ENCODE data around the gene EIF5.

The EIF5 gene

DNA sequence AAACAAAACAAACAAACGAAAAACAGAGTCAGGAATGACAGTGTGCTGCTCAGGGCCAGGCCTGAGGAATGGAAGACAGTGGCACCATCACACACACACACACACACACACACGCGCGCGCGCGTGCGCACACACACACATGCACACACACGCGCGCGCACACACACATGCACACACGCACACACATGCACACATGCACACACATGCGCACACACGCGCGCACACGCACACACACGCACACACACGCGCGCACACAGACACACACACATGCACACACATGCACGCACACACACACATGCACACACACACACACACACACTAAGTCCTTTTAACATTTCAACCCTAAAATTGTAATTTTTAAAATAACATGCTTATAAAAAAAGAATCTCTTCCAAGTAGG, 38.0 kb downstream of the EIF5 start:
- DNase-seq (ENCODE audit: low spot score), result no peak

DNA sequence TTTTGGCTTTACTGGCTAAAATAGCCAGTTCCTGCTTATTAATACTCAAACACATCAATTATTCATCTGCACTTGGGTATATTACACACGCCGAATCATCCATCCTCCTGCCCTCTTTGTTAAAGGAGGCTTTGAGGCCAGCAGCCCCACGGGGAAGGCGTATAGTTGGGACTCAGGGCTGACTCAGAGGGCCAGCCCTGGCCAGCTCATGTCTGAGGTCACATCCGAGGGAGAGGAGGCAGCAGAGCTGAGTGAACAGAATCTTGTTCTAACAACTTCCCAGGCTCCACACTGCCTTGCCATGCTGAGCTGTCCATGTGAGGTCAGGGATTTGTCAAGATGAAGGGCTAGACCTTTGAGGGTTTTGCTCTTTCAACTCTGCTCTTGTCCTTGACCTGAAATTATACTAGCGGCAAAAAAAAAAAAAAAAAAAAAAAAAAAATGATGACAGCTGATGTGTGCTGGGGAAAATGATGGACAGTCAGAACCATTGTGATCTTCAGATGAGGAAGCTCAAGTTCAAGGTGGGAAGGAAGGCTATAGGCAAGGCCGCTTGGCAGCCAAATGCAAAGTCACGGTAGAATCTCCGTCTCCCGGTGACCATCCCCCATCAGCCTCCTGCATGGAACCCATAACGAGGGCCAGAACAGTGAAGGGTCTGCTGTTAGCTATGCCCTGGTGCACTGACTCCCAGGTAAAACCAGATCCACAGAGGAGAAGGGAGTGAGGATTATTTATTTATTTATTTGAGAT, 38.7 kb downstream of the EIF5 start:
- DNase-seq (ENCODE audit: low spot score), result peak; percentile 79

- no peak for DNase-seq (ENCODE audit: low spot score)
Observed at GRCh38 chr14:103374121-103374520, 40.1 kb downstream of the EIF5 start.

GRCh38 chr14:103377522-103378037, 43.5 kb downstream of the EIF5 start:
- DNase-seq (ENCODE audit: low spot score), result no peak

GRCh38 chr14:103378038-103378854, 44.2 kb downstream of the EIF5 start:
- no peak for DNase-seq (ENCODE audit: low spot score)

DNA sequence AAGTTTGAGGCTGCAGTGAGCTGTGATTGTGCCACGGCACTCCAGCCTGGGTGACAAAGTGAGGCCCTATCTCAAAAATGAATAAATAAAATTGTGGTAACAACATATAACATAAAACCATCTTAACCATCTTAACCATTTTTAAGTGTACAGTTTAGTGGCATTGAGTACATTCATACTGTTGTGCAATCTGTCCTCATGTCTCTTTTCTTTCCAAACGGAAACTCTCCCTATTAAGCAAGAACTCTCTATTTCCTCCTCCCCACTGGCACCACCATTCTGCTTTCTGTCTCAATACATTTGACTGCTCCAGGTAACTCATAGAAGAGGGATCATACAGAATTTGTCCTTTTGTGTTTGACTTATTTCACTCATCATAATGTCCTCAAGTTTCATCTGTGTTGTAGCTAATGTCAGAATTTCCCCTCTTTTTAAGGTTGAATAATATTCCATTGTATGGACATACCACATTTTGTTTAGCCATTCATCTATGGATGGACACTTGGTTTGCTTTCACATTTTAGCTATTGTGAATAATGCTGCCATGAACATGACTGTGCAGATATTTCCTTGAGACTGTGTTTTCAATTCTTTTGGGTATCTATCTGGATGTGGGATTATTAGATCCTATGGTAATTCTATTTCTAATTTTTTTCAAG, 46.8 kb downstream of the EIF5 start:
- no peak for DNase-seq (ENCODE audit: low spot score)

DNA sequence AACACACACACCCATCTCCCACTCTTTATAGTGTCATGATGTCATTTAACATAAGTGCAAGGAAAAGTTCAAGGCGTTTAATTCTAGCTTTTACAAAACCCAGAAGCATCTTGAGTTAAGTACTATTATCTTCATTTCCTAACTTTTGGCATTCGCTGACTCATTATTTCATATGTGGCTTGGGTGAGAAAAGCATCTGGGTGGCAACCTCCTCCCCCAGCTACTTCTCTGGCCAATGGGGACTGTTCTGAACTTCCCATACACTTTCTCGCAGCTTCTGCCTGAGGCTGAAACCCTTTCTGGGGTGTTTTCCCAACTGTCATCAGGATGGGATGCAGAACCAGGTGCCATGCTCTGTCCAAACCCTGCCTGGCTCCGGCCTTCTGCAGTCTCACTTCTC, 48.3 kb downstream of the EIF5 start:
- DNase-seq (ENCODE audit: low spot score), result no peak

- DNase-seq (ENCODE audit: low spot score), result no peak
Observed at GRCh38 chr14:103384450-103385151, 50.6 kb downstream of the EIF5 start.

DNA sequence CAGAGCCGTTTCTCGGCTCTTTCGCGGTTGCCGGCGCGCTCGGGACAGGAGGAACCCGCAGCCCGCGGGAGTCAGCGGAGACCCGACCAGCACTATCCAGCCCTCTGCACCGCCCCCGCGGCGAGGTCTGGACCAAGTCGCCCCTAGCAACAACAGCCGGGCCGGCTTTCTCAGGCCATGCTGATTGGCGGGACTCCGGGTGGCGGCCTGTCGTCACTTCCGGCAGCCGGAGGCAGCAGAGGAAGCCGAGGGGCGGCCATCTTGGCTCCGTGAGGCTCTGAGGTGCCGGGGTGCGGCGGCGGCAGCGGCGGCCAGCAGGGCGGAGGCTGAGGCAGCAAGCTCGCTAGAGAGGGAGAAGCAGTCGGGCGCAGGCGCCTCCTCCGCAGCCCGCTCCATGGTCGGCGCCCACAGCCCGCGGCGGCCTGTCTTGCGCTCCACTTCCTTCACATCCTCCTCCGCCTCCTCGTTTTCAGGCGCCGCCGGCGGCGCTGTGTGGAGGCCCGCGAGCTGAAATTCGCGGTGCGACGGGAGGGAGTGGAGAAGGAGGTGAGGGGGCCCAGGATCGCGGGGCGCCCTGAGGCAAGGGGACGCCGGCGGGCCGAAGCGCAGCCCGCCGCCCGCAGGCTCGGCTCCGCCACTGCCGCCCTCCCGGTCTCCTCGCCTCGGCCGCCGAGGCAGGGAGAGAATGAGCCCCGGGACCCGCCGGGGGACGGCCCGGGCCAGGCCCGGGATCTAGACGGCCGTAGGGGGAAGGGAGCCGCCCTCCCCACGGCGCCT, 51.3 kb downstream of the EIF5 start, which contains the start of gene MARK3:
Gene MARK3 (plus strand): TSS at position 264 of the 777 bp plus-strand sequence. CDS start 615 bp downstream, outside the sequence.
- peak; percentile 97 for DNase-seq (ENCODE audit: low spot score)

GRCh38 chr14:103385929-103386712, 52.1 kb downstream of the EIF5 start:
- DNase-seq (ENCODE audit: low spot score), result peak; percentile 53

- DNase-seq (ENCODE audit: low spot score), result no peak
Observed at GRCh38 chr14:103386713-103387329, 52.8 kb downstream of the EIF5 start.

DNA sequence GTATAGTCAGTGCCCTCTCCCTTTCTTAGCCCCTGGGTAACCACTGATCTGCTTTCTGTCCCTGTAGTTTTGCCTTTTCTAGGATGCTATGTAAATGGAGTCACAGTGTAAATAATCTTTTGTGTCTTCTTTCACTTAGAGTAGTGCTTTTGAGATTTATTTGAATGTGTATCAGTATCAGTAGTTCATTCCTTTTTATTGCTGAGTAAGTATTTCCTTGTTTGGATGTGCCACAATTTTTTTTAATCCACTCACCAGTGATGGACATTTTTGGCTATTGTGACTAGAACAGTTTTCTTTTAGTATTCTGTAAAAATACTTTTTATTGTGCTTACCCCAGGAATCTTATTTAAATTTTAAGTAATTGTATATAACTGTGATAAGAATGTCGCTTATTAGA, 54.6 kb downstream of the EIF5 start:
- no peak for DNase-seq (ENCODE audit: low spot score)

- no peak for DNase-seq (ENCODE audit: low spot score)
Observed at GRCh38 chr14:103390605-103391004, 56.6 kb downstream of the EIF5 start.

- peak; percentile 91 for DNase-seq (ENCODE audit: low spot score)
Observed at GRCh38 chr14:103391048-103391447, 57.0 kb downstream of the EIF5 start.

GRCh38 chr14:103392106-103392505, 58.1 kb downstream of the EIF5 start:
- no peak for DNase-seq (ENCODE audit: low spot score)

GRCh38 chr14:103392572-103392971, 58.5 kb downstream of the EIF5 start:
- no peak for DNase-seq (ENCODE audit: low spot score)

DNA sequence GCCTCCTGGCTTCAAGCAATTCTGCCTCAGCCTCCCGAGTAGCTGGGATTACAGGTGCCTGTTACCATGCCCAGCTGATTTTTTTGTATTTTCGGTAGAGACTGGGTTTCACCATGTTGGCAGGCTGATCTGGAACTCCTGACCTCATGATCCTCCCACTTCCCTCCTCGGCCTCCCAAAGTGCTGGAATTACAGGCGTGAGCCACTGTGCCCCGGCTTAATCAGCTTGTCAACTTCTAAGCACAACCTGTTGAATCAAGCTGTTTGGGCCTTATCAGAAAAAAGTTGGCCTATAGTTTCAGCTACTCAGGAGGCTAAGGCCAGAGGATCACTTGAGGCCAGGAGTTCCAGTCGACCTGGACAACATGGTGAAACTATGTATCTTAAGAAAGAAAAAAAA, 59.0 kb downstream of the EIF5 start:
- no peak for DNase-seq (ENCODE audit: low spot score)

DNA sequence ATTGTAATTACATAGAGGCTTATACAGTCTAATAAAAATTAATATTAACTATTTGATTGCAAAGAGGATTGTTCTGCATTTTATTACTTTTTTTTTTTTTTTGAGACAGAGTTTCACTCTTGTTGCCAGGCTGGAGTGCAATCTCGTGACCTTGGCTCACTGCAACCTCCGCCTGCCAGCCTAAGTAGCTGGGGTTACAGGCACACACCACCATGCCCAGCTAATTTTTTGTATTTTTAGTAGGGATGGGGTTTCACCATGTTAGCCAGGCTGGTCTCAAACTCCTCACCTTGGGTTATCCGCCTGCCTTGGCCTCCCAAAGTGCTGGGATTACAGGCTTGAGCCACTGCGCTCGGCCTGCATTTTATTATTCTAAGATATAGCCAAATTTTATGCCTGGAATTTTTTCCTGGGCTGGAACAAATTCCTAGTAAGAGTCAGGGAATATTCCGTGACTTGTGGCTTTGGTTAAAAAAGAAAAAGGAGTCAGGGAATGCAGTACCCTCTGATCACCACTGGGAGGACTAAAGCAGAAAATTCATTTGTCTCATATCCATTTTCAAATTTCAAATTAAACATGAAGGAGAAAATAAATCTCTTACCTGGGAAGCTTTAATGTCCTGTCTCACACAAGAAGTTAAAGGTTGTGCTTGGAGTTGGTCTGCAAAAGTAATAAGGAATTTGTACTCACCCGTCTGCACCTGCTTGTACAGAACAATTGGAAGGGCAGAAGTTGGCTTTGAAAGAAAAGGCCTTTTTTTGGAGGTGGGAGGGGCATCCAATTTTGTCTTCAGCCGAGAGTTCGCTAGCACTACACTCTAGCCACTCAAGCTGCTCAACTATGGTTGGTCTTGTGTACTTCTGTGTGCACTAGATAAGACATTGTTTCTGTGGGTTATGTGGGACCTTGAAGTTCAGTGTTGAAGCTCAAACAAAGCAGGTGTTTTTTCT, 59.9 kb downstream of the EIF5 start:
- DNase-seq (ENCODE audit: low spot score), result peak; percentile 44
